ENCODE measurements around the gene PTTG1. TPM values are rescaled to one million over a fixed set of nuclear protein-coding genes. Genes with fewer than 3 reads are reported as not detected.

PTTG1 gene
- total RNA-seq, 2 experiments from 2014 or later = 138 to 140 TPM

DNA sequence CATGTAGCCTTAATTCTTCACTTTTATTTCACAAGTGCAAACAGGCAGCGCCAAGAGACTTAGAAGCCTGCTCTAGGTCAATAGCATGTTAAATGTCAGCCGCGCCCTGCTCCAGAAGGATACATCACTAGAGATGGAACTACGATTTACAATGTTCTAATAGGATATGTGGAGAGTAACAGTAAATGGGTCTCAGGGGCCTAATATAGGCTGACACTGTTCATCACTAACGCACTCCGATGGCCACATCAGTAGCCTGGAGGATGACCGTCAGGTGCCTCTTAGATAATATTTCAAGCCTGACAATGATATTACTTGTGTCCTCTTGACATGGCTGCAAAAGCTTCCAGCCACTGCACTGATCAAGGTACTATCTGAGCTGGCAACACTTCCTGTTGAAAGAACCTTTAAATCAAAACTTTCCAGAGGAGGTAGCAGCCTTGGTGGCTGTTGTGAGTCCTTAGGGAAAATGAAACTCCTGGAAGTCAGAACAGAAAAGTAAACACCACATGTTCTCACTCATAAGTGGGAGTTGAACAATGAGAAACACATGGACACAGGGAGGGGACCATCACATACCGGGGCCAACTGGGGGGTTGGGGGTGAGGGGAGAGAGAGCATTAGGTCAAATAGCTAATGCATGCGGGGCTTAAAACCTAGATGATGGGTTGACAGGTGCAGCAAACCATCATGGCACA is 35.0 kb downstream of the PTTG1 start:
- ATAC-seq (no peak), DNase-seq (no peak)
- ChIA-PET POLR2A (no interaction called here), CTCF (interaction anchor here (6.2 kb wide), 1 partner anchor 16 kb away, joined by 122 read pairs; no protein-coding TSS in a partner anchor)
- no peaks in the 10 kb centered on the region for H3K9me3 Mint-ChIP-seq (ENCODE audit: insufficient read depth)
- H3K4me3 Mint-ChIP-seq = no peak overlapping the region
- no peak overlapping the region for H3K27ac Mint-ChIP-seq
- peaks cover 7% of the 10 kb centered on the region for H3K4me1 Mint-ChIP-seq (ENCODE audit: low read depth)
- H3K27me3 Mint-ChIP-seq (ENCODE audit: low read depth) = peaks cover 9% of the 10 kb centered on the region
- H3K36me3 Mint-ChIP-seq (ENCODE audit: low read depth) = no peaks in the 10 kb centered on the region

- DNase-seq (no peak), ATAC-seq (no peak)
- Mint-ChIP-seq H3K36me3 (ENCODE audit: low read depth) (no peaks in the 10 kb centered on the region), H3K4me1 (ENCODE audit: low read depth) (peaks cover 8% of the 10 kb centered on the region), H3K27me3 (ENCODE audit: low read depth) (peaks cover 9% of the 10 kb centered on the region), H3K4me3 (no peak overlapping the region), H3K9me3 (ENCODE audit: insufficient read depth) (no peaks in the 10 kb centered on the region), H3K27ac (no peak overlapping the region)
- CTCF ChIA-PET = interaction anchor here (1.7 to 6.2 kb wide), 2 partner anchors 10 to 17 kb away, joined by 5 to 122 read pairs; no protein-coding TSS in a partner anchor
- POLR2A ChIA-PET = interaction anchor here (1.8 kb wide), 1 partner anchor 10 kb away, joined by 6 read pairs; no protein-coding TSS in a partner anchor
Observed at GRCh38 chr5:160457252-160457651, 35.6 kb downstream of the PTTG1 start.

DNA sequence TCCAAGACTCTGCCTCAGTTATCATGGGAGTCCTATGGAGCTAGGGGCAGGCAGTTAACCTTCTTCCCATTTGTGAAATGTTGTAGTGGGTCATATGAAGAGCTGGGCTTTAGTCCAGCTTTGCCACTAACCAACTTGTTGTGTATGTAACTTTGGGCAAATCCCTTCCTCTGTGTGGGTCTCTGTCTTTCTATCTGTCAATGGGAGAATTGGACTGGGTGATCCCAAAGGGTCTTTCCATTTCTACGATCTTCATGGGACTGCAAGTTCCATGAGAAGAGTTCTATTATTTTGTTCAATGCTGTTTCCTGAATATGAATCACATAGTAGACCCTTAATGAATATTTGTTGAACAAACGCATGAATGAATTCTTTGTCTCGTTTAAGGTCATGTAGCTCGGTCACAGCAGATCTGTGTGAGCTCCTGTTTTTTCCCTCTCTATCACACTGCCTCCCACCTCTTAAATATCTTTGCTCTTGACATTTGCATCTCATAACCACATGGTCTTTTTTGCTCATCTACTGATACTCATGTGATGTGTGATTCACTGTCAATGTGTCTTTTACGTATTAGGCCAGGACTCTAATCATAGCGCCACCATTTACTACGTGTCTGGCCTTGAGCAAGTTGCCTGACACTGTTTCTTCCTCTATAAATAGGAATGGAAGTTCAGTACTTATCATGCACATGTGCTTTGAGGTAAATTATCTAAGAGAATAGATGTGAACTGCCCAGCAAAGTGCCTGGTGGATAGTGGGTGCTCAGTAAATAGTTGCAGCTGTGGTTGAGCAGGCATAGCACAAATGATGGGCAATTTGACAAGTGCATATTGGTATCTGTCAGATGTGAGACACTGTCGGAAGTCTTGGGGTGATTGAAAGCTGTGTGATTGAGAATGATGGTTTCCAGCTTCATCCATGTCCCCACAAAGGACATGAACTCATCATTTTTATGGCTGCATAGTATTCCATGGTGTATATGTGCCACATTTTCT is 37.4 kb downstream of the PTTG1 start:
- Mint-ChIP-seq H3K4me3 (no peak overlapping the region), H3K27me3 (ENCODE audit: low read depth) (peaks cover 3% of the 10 kb centered on the region), H3K4me1 (ENCODE audit: low read depth) (peaks cover 18% of the 10 kb centered on the region), H3K27ac (no peak overlapping the region), H3K9me3 (ENCODE audit: insufficient read depth) (no peaks in the 10 kb centered on the region), H3K36me3 (ENCODE audit: low read depth) (no peaks in the 10 kb centered on the region)
- POLR2A ChIA-PET = interaction anchor here (1.8 kb wide), 1 partner anchor 8 kb away, joined by 6 read pairs; no protein-coding TSS in a partner anchor
- CTCF ChIA-PET = interaction anchor here (1.3 to 6.2 kb wide), 6 partner anchors 8 to 51 kb away, joined by 3 to 122 read pairs (median 6); partner anchors contain the start of gene SLU7
- ATAC-seq (no peak), DNase-seq (no peak)

- no peak for DNase-seq
Observed at GRCh38 chr5:160460377-160461049, 38.9 kb downstream of the PTTG1 start.

GRCh38 chr5:160461378-160461777 is 39.7 kb downstream of the PTTG1 start:
- POLR2A ChIA-PET = no interaction called here
- CTCF ChIA-PET = interaction anchor here (6.2 kb wide), 1 partner anchor 21 kb away, joined by 122 read pairs; no protein-coding TSS in a partner anchor
- no peak for DNase-seq
- Mint-ChIP-seq H3K27ac (no peak overlapping the region), H3K36me3 (ENCODE audit: low read depth) (no peaks in the 10 kb centered on the region), H3K4me3 (no peak overlapping the region), H3K27me3 (ENCODE audit: low read depth) (no peaks in the 10 kb centered on the region), H3K4me1 (ENCODE audit: low read depth) (peaks cover 29% of the 10 kb centered on the region), H3K9me3 (ENCODE audit: insufficient read depth) (no peaks in the 10 kb centered on the region)
- no peak for ATAC-seq

More at GRCh38 chr5:160460377-160461049, 38.9 kb downstream of the PTTG1 start:
- no peaks in the 10 kb centered on the region for H3K9me3 Mint-ChIP-seq (ENCODE audit: insufficient read depth)
- peaks cover 27% of the 10 kb centered on the region for H3K4me1 Mint-ChIP-seq (ENCODE audit: low read depth)
- no peak overlapping the region for H3K27ac Mint-ChIP-seq
- CTCF ChIA-PET = interaction anchor here (0.6 to 6.2 kb wide), 5 partner anchors 20 to 49 kb away, joined by 3 to 122 read pairs (median 6); partner anchors contain the start of gene SLU7
- H3K4me3 Mint-ChIP-seq = no peak overlapping the region
- ATAC-seq = no peak
- POLR2A ChIA-PET = no interaction called here
- no peaks in the 10 kb centered on the region for H3K36me3 Mint-ChIP-seq (ENCODE audit: low read depth)
- H3K27me3 Mint-ChIP-seq (ENCODE audit: low read depth) = peaks cover under 1% of the 10 kb centered on the region

DNA sequence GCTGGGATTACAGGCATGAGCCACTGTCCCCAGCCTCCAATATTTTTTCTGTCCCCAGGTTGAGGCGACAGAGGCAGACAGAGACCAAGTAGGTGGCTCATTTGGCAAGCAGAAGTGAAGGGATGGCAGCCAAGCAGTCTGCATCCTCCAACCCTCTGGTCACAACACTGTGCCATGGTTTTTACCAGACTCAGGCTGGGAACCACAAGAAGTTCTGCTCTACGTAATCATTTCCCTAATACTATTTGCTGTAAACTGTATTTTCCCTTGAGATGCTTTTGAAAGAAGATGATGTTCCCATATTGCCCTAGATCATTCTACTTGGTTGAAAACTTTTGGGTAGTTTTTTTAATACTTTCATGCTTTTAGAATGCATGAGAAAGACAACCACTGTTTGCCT is 40.5 kb downstream of the PTTG1 start:
- H3K27ac Mint-ChIP-seq = no peak overlapping the region

GRCh38 chr5:160463227-160463626 is 41.6 kb downstream of the PTTG1 start:
- H3K36me3 Mint-ChIP-seq (ENCODE audit: low read depth) = no peaks in the 10 kb centered on the region
- DNase-seq = no peak
- POLR2A ChIA-PET = no interaction called here
- no peak overlapping the region for H3K27ac Mint-ChIP-seq
- CTCF ChIA-PET = interaction anchor here (0.8 to 9.9 kb wide), 5 partner anchors 14 to 45 kb away, joined by 3 to 295 read pairs (median 4); partner anchors contain the start of gene SLU7
- peaks cover 48% of the 10 kb centered on the region for H3K4me1 Mint-ChIP-seq (ENCODE audit: low read depth)
- no peak overlapping the region for H3K4me3 Mint-ChIP-seq
- no peaks in the 10 kb centered on the region for H3K9me3 Mint-ChIP-seq (ENCODE audit: insufficient read depth)
- ATAC-seq = no peak
- peaks cover 2% of the 10 kb centered on the region for H3K27me3 Mint-ChIP-seq (ENCODE audit: low read depth)

More for the DNA sequence above, 40.5 kb downstream of the PTTG1 start:
- DNase-seq (no peak), ATAC-seq (no peak)
- H3K36me3 Mint-ChIP-seq (ENCODE audit: low read depth) = no peaks in the 10 kb centered on the region
- ChIA-PET CTCF (interaction anchor here (6.2 to 9.9 kb wide), 2 partner anchors 22 kb away, joined by 122 to 295 read pairs; no protein-coding TSS in a partner anchor), POLR2A (no interaction called here)
- no peaks in the 10 kb centered on the region for H3K9me3 Mint-ChIP-seq (ENCODE audit: insufficient read depth)
- H3K4me3 Mint-ChIP-seq = no peak overlapping the region
- peaks cover 2% of the 10 kb centered on the region for H3K27me3 Mint-ChIP-seq (ENCODE audit: low read depth)
- peaks cover 37% of the 10 kb centered on the region for H3K4me1 Mint-ChIP-seq (ENCODE audit: low read depth)

DNA sequence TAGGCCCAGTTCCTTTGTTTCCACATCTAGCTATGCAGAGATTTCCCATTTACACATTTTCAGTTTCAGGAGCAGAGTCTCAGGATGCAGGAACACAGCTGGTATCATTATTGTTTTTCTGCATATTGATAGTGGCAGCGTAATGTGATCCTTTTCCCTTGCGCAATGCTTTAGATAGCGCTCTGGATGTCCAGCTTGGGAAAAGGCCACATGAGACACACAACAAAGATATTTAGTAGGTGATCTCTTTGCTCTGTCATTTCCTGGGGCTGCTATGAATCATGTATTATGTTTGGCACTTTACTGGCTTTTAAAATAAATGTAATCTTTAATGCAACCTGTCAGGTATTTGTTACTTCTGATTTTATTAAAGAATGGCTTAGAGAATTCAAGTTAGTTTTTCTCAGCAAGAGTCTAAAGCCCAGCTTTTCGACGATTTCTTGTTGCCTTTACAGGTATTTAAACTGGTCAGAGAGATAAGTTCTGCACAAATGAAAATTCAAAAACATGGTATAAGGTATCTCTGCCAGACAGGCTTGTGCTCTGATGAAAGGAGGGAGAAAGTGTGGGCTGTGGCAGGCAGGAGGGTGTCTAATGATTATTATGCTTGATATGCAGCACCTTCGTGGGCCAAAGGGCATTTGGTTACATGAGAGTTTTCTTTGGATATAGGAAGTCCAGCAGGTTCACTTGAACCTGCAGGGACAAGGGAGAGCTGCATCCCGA is 42.2 kb downstream of the PTTG1 start:
- Mint-ChIP-seq H3K4me1 (ENCODE audit: low read depth) (peaks cover 53% of the 10 kb centered on the region), H3K27me3 (ENCODE audit: low read depth) (peaks cover 2% of the 10 kb centered on the region), H3K27ac (no peak overlapping the region), H3K9me3 (ENCODE audit: insufficient read depth) (no peaks in the 10 kb centered on the region), H3K36me3 (ENCODE audit: low read depth) (no peaks in the 10 kb centered on the region), H3K4me3 (no peak overlapping the region)
- ATAC-seq (no peak), DNase-seq (no peak)
- CTCF ChIA-PET = interaction anchor here (0.8 to 9.9 kb wide), 6 partner anchors 15 to 45 kb away, joined by 3 to 295 read pairs (median 4); partner anchors contain the start of gene SLU7
- POLR2A ChIA-PET = interaction anchor here (1.0 kb wide), 1 partner anchor 45 kb away, joined by 3 read pairs; no protein-coding TSS in a partner anchor

DNA sequence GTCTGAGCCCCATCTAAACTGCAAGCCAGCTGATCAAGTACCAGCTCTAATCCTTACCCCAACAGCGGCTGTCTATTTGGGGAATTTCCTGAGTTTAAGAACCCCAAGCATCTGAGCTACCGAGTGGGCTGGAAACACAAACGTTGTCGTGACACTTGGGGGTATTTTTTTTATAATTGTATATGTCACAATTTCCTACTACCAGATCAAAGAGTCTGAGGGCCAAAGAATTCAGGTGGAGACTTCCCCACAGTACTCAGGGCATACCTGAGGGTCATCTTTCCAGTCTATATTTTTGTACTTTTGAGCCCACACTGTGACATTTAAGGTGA is 42.8 kb downstream of the PTTG1 start:
- DNase-seq (no peak), ATAC-seq (no peak)
- Mint-ChIP-seq H3K27me3 (ENCODE audit: low read depth) (peaks cover 2% of the 10 kb centered on the region), H3K4me1 (ENCODE audit: low read depth) (peaks cover 57% of the 10 kb centered on the region), H3K9me3 (ENCODE audit: insufficient read depth) (no peaks in the 10 kb centered on the region), H3K27ac (no peak overlapping the region), H3K4me3 (no peak overlapping the region), H3K36me3 (ENCODE audit: low read depth) (peaks cover 1% of the 10 kb centered on the region)
- ChIA-PET CTCF (interaction anchor here (1.0 to 9.9 kb wide), 4 partner anchors 16 to 46 kb away, joined by 3 to 295 read pairs (median 4); partner anchors contain the start of gene SLU7), POLR2A (interaction anchor here (1.0 kb wide), 1 partner anchor 45 kb away, joined by 3 read pairs; no protein-coding TSS in a partner anchor)

DNA sequence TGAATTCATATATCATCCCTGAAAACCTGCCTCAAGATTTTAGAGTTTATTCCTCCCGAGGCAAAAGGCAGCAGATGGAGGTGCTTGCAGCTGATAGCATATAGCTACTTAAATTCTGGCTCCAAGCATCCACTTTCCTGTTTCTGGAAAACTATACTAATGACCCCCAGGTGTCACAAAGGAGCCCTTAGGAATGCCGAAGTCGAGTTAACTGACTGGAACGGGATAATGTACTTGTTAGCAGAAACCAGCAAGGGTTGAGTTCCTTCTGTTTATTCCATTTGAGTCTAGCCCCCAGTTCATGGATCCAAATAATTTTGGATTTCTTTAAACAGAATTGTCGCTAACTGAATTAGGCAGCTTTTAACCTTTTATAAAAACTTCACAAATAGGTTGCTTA is 44.5 kb downstream of the PTTG1 start:
- POLR2A ChIA-PET = interaction anchor here (2.6 to 3.2 kb wide), 2 partner anchors 25 to 44 kb away, joined by 17 to 34 read pairs; partner anchors contain the start of gene PTTG1

More for the DNA sequence above, 44.5 kb downstream of the PTTG1 start:
- no peak for ATAC-seq
- Mint-ChIP-seq H3K4me1 (ENCODE audit: low read depth) (peaks cover 70% of the 10 kb centered on the region), H3K27me3 (ENCODE audit: low read depth) (peaks cover 2% of the 10 kb centered on the region), H3K9me3 (ENCODE audit: insufficient read depth) (no peaks in the 10 kb centered on the region), H3K36me3 (ENCODE audit: low read depth) (peaks cover 5% of the 10 kb centered on the region), H3K4me3 (no peak overlapping the region), H3K27ac (no peak overlapping the region)
- DNase-seq = no peak
- CTCF ChIA-PET = interaction anchor here (0.9 to 9.9 kb wide), 5 partner anchors 25 to 72 kb away, joined by 3 to 295 read pairs (median 4); partner anchors contain the start of gene SLU7

All from activated CD8-positive, alpha-beta T cell treated with anti-CD3 and anti-CD28 coated beads, Interleukin-2, amount 10 ng/mL, durations not matched to agents 7 days and 5 days (primary cell).